ENCODE measurements around the gene SYNE1.

DNA sequence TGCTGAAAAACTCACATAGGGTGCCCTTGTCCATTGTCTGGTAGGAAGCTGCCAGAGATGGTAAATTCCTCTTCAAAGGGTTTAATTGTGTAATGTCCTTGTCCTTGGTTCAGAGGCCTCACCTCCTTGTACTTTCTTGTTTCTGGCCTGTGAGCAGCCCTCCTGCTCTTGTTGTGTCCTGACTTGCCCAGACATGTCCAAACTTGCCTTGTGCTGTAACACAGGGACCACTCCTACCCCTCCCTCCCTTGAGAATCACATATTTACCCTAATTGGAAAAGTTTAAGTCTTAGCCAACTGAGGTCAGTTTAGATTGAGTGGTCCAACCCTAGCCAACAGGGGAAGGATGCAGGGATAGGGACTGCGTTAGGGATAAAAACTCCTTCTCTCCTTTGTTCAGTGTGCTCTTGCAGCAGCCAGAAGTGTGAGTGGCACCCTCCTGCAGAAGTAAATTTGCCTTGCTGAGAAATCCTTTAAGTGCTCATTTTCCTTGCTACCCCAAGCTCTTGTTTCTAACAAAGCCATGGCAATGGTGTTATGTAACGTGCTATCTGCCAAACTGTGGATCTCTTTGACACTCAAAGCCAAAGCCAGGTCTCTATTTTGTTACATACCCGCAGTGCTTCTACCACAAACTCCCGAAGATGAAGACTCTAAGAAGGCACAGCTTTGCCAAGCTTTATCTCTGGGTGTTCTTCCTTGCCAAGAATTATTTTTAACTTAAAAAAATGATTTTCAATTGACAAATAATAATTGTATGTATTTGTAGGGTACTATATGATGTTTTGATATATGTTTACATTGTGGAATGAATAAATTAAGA, 415.1 kb downstream of the SYNE1 start:
- TF ChIP-seq, protein P1, sequence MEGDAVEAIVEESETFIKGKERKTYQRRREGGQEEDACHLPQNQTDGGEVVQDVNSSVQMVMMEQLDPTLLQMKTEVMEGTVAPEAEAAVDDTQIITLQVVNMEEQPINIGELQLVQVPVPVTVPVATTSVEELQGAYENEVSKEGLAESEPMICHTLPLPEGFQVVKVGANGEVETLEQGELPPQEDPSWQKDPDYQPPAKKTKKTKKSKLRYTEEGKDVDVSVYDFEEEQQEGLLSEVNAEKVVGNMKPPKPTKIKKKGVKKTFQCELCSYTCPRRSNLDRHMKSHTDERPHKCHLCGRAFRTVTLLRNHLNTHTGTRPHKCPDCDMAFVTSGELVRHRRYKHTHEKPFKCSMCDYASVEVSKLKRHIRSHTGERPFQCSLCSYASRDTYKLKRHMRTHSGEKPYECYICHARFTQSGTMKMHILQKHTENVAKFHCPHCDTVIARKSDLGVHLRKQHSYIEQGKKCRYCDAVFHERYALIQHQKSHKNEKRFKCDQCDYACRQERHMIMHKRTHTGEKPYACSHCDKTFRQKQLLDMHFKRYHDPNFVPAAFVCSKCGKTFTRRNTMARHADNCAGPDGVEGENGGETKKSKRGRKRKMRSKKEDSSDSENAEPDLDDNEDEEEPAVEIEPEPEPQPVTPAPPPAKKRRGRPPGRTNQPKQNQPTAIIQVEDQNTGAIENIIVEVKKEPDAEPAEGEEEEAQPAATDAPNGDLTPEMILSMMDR (IDR thresholded peaks at IDR 0.05) = no peak
- no peak for TF ChIP-seq POLR2A (IDR thresholded peaks at IDR 0.05)
